HG02678 (cell line): ENCODE data around the gene IQSEC2.

Experiments used
- ATAC-seq: cut with Tn5 transposase; IDR thresholded peaks from one replicate; pipeline ENCODE4 v1.9.1; 2021; ENCODE audit warnings: mild to moderate bottlenecking, moderate library complexity; ENCODE audit not compliant: unreplicated experiment

IQSEC2 gene

DNA sequence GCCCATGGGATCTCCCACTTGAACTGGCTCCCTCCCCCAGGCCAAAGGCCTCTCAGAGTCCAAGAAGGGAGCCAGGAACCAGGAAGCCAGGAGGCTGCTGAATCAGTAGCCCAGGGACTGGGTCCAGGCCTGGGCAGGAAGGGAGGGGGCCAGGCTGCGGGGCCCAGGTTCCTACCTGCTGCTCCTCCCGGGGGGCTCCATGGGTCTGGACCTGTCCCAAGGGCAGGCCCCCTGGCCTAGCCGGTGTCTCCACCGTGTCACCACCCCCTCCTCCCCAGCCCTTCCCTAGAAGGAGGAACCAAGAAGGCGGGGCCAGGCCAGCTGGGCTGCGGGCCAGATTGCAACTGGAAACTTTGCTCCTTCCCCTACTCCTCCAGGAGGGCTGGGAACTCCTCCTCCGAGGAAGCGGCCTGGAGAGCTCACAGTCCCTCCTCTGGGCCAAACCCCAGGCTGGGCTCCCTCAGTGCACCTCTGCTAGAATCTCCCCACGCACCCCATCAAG, at the start of gene IQSEC2:
TSS of gene IQSEC2 (minus strand) at position 264 of the 502 bp plus-strand sequence.
- ATAC-seq = no peak

DNA sequence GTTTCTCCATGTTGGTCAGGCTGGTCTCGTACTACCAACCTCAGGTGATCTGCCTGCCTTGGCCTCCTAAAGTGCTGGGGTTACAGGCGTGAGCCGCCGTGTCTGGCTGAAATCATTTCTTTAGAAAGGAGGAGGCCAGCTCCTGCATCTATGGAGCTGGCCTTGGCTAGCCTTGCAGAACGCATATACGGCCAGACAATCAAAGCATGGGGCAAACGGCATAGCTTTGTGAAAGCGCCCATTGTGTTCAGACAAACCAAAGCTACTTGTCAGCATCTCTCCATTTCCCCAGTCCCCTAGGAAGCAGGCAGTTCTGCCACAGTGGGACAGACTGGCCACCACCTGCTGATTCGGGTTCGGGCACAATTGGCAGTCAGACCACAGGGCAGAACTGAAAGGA, 48.9 kb upstream of the IQSEC2 start:
- no peak for ATAC-seq

DNA sequence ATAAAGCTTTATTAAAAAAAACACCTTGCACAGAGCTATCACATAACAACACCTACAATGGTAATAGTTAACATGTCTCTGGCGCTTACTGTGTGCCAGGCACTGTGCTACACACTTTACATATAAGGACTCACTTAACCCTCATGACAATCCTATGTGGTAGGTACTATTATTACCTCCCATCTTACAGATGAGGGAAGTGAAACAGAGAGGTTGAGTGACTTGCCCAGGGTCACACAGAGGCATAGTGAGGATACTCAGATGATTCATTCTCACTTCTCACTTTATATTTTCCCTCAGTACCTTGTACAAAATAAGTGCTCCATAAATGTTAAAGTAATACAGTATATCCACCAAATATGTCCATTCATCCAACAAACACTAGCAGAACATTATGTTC, 43.4 kb upstream of the IQSEC2 start:
- ATAC-seq = no peak

DNA sequence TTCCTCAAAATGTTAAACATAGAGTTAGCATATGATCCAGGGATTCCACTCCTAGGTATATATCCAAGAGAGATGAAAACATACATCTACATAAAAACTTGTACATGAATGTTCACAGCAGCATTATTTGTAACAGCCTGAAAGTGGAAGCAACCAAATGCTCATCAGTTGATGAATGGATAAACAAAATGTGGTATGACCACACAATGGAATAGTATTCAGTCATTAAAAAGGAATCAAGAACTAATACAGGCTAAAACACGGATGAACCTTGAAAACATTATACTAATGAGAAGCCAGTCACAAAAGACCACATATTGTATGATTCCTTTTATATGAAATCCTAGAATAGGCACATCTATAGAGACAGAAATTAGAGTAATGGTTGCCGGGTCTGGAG, 42.7 kb upstream of the IQSEC2 start:
- ATAC-seq = no peak

DNA sequence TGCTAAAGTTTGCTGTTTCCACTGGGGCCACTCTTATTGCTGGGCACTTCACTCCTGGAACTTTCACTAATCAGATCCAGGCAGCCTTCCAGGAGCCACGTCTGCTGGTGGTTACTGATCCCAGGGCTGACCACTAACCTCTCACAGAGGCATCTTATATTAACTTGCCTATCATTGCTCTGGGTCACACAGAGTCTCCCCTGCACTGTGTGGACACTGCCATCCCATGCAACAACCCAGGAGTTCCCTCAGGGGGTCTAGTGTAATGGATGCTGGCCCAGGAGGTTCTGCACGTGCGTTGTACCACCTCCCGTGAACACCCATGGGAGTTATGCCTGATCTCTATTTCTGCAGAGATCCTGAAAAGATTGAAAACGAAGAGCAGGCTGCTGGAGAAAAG, 41.8 kb upstream of the IQSEC2 start:
- no peak for ATAC-seq

DNA sequence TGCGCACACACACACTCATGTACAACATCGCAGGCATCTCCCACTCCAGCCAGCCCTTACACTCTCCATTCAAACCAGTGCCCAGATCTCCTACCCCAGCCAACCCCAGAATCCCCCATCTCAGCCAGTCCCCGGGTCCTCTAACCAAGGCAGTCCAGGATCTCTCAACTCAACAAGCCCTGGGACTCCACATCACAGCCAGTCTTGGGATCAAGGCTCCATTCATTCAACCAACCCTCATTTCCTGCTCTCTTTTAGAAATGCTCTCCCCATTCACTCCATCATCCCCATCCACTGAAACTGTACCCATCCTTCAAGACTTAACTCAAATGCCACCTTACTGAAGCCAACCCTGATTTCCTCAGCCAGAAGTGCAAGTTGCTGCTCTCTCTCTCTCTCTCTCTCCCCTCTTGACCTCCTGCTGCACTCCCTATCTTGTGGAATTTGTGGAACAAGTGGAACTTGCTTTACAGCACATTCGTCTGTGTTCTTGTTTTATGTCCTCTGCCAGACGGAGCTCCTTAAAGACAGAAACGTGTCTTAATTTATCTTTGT, 40.6 kb upstream of the IQSEC2 start:
- ATAC-seq = no peak

DNA sequence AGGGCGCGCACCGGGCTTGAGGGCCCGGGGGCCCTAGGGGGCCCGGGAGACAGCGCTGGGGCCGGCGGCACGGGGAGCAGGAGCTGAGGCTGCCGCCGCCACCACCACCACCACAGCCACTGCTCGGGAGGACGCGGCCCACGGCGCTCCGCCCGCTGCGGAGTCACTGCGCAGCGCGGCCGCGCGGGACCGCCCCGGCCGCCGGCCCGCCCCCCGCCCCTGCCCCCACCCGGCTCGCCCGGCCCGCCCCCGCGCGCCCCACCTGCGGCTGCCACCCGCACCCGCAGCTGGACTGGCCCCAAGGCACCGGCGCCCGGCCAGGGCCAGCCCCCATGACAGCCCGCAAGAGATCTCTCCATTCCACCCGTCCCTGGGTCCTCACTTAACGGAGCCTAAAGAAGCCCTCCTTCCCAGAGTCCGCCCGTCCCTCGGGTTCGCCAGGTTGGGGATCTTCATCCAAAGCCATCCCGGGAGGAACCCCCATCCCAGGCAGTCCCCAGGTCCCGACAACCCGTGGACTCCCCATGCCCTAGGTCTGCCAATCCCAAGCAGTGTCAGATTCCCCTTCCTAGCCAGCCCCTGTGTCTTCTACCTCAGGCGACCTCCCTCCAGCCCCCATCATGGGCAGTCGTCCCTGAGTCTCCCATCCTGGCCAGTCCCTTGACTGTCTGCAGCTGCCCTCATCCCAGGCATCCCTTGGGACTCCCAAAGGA, 40.0 kb upstream of the IQSEC2 start:
- no peak for ATAC-seq

DNA sequence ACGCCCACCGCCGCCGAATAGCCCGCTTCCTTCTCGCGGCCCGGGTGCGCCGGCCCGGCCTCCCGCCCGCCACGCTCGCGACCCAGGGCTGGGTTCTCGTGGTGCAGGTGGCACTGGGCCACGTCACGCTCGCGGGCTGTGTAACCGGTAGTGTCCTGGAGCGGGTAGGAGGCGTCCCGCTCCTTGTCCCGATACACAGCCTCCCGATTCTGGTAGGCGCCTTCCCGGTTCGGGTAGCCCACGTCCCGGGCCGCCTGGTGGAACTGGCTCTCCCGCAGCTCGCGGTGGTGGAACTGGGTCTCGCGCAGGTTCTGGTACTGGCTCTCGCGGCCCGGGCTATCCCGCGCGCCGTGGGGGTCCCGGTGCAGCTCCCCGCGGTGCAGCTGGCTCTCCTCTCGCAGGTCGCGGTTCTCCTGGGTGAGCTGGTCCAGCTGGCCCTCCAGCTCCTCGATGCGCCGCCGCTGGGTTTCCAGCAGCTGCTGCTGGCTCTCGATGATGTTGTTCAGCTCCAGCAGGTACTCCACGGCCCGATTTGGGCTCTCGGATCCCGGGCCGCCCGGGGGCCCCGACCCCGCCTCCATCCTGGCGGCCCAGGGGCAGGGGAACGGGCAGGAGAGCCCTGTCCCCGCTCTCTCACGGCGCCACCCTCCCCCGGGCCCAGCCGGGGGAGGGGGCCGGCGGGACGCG, 39.3 kb upstream of the IQSEC2 start:
- no peak for ATAC-seq

DNA sequence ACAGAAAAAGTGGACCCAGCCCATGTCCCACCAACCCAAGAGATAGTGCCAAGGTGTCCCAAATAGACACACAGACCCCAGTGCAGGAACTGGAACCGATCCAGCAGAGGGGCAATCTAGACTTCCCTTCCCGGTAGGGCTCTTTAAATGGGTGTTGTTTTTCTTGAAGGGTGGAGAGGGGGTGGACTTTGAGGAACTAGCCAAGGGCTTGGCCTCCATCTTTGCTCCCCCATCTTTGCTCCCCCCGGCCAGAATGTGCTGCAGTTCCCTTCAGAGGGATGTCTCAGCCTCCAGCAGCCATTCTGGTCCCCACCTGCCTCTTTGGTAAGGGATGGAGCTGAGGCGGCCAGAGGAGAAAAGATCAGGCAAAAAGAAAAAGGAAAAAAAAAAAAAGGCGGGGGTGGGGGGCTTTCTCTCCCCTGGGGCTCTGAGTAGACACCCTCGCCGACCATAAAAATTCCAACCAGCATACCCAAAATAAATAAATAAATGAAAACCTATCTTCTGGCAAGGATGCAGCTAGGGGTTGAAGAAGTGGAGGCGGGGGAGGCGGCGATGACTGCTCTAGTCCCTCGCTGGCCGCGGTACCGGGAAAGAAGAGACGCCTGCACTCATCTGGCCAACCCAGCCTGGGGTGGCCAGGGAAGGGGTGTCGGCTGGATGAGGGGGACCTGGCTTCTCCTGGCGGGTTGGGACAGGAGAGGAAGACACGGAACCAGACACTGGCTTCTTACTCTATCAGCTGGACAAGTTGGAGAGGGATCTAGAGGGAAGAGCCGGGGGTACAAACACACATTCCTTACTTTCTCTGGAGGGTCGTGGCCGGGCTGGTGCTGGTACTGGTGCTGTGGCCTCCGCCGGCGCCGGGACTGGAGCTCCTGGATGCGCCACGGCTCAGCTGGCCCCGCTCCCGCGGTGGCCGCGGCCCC, 38.5 kb upstream of the IQSEC2 start:
- no peak for ATAC-seq

DNA sequence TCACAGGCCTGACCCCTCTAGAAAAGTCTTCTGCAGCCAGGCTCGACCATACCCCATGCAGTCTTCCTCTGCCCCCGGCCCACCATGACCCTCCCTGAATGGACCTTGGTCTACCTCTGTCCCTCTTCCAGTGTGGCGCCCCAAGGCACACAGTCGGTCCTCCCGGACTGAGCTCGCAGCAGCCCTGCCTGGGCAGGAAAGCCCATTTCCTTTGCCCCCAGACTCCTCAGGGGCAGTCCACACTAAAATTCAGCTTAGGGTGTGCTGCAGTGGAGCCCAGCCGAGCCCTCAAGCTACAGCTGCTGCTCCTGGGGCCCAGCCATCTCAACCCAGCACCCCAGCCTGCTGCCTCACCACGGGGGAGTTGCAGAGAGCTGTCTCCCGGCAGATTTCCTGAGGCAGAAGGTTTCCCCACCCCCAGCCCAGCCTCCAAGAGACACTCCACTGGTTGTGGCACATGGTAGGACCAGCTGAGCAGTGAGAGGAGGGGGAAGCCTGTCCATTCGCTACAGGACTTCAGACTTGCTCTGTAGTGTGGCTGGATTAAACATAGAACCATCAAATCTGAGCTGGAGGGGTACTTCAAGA, 37.5 kb upstream of the IQSEC2 start:
- ATAC-seq = no peak

DNA sequence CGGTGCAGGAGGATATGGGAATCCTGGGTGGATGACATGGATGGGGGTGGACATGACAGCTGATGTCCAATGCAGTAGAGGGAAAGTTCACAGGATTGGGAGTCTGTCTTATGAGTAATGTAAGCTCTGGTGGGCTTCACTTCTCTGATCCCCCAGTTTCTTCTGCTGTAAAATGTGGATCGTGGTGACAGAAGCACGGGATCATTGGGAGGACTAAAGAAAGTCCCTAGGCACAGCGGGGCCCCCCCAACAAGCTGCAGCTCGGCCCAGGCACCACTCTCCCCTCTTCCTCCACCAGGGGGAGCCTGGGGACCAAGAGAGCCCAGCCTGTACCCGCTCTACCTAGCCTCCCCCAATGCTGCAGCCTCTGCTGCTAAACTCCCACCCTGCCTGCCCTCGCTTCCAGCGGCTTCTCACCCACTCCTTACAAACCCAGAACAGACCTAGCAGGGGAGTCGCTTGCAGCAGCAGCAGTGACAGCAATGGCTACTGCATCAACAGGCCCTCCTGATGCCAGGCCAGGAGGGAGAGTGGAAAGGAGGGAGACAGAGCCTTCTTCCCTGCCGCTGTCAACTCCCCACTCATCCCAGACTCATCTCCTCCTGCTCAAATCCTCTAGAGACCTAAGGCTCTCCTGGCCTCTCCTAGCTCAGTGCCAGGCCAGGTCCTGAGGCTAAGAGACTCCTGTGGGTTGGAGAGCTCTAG, 36.1 kb upstream of the IQSEC2 start:
- peak; percentile 60 for ATAC-seq

DNA sequence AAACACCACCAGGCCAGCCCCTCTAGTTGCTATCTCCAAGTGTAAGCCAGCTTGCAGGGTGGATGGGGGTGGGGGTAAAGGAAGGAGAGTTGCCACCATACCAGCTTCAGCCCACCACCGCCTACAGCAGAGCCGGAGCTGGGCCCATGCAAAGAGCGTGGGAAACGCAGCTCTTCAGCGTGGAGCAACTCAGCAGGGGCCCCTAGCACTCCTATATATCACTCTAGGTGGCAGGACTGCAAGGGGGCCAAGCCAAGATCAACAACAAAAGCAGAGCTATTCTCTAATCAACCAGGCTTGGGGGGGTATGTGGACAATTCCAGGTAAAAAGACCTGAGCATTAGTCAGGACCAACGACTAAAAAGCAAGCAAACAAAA, 35.5 kb upstream of the IQSEC2 start:
- ATAC-seq = no peak

DNA sequence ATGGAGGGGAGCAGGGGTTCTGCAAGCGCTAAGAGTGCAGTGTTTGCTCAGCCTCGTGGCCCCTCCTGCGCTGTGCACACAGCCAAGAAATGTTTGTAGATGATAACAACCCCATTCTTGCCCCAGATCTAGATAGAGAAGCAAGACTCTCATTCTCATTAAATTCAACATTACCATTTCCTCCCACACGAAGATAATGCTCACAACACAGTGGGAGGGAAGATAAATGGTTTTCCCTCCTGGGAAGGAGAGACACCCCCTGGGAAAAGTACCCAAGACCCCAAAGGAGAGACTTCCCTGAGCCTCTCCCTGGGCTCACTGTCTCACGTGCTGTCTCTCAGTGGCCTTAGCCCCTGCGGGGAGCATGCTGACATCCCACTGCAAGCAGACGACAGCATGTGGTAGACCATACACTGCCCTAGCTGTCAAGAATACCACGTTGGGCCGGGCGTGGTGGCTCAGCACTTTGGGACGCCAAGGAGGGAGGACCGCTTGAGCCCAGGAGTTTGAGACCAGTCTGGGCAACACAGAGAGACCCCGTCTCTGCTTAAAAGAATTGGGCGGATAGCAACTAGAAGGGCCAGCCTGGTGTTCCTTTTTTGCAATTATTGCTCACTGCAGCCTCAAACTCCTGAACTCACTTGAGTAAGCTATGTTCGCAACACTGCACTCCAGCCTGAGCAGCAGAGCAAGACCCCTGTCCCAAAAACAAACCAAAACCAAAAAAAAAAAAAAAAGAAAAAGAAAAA, 34.9 kb upstream of the IQSEC2 start:
- no peak for ATAC-seq

DNA sequence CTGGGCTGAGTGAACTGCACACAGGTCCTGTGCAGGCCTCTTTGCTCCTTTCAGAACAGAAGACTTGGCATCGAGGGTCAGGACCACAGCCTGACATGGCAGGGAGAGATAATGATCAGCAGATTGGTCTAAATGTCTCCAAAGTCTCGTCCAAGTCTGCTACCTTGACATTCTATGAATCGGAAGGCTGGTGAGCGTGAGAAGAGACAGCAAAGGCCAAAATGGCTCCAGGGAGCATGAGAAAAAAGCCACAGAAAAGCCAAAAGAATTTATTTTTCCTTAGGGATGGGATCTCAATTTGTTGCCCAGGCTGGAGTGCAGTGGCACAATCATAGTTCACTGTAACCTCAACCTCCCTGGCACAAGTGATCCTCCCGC, 32.3 kb upstream of the IQSEC2 start:
- no peak for ATAC-seq

DNA sequence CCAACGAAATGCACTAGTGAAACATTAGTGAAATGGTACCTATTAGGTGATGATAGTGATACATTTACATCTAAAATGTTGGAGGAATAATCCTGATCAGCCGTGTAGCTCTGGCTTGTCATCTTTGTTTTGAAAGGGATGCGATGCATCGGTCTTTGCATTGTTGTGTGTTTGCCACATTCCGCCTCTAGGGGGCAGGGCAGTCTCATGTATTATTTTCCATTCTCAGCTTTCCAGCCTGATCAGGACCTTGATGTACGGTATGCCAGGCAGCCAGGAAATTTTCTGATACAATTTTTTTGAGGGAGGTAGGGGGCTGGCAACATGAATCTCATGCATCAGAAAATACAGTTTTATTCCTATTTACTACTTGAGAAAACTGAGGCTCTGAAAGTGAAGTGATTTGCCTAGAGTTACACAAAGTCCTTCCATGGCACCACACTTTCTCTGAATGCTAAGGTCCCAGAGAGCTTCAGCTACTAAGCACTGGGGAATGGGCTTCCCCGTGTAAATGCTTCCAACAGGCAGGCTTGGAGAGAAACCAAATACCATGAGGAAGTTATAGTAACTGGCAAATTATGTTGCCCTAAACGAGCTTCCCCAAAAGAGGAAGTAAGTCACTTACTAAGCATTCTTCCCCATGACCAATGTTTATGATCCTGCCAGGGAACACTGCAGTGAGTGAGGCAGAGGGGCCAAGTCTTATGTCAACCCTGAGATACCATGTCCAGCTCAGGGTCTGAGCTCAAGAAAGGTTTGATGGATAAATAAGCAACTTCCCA, 31.8 kb upstream of the IQSEC2 start:
- ATAC-seq = no peak

DNA sequence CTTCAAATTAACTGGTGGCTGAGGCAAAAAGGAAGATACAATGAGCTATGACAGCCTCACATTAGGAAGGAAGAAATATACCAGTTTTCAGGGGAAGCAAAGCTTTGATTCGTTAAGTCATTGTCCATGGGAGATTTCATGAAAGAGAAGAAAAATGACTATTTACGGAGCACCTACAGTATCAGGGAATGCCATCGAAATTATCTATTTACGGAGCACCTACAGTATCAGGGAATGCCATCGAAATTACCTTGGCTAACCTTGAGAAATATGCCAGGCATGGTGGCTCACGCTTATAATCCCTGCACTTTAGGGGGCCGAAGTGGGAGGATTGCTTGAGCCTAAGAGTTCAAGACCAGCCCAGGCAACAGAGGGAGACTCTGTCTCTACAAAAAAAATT, 28.5 kb upstream of the IQSEC2 start:
- no peak for ATAC-seq

DNA sequence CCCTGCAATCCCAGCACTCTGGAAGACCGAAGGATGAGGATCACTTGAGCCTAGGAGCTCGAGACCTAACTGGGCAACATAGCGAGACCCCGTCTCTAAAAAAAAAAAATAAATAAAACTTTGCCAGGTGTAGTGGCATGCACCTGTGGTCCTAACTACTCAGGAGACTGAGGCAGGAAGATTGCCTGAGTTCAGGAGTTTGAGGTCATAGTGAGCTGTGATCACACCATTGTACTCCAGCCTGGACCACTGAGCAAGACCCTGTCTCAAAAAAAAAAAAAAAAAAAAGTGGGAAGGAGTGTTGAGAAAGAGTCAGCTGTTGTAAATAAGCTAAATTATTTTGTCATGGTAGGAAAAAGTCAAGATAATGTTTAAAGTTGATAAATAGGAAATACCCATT, 27.5 kb upstream of the IQSEC2 start:
- no peak for ATAC-seq

DNA sequence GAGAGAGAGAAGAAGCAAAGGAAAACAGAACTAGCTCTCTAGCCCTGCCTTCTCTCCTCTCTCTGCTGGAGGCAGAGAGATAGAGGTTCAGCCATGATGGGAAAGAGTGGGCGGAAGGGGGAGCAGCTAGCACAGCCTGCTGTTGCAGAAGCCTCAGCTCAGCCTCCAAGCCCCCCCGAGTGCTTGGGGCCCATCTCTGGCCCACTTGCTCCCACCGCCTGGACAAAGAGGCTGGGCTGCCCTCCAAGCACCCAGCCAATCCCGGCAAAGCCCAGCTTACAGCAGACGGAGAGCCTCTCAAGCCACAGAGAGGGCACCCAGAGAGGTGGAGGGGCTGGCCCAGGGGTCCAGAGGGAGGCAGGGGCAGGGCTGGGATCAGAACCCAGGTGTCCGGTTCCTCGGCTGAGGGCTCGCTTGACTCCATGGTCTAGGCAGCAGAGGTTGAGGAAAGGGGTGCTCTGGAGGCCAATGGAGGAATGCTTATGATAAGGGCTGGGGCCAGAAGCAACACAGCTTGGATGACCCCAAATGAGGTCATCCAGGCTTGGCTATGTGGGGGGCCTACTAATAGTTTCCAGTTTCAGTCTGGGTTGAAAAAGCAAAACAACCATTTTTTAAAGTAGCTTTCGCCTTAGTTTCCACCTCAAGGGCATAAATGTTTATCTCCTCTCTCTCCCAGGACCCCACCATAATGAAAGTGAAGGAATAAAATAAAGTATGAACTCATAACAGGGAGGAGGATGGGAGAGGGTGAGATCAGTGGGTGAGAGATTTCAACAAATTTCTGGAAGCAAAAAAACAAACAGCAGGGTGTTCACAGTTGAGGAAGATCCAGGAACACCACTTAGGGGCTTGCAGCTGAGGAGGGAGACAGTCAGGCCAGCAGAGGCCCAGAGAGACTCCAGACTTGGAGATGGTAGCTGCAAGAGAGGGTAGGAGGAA, 24.9 kb upstream of the IQSEC2 start:
- no peak for ATAC-seq
